GM19468 (cell line): ENCODE measurements around the gene HERC2.
"Not testable (repeated sequence)": the region's sequence is repeated elsewhere in the genome, so short reads cannot be mapped to it uniquely, and the experiment has no call there.

ENCODE experiments used
- ATAC-seq: cut with Tn5 transposase; IDR thresholded peaks from one replicate; pipeline ENCODE4 v1.9.1; 2021; ENCODE audit warnings: mild to moderate bottlenecking, moderate library complexity, moderate number of reproducible peaks; ENCODE audit not compliant: unreplicated experiment; ENCODE audit errors: extremely low read depth

Gene HERC2

GRCh38 chr15:28191832-28192231, 130.1 kb downstream of the HERC2 start:
- ATAC-seq = no peak

- ATAC-seq = no peak
Observed at GRCh38 chr15:28190391-28191174, 131.4 kb downstream of the HERC2 start.

GRCh38 chr15:28185148-28185895, 136.7 kb downstream of the HERC2 start:
- no peak for ATAC-seq

GRCh38 chr15:28184166-28184565, 137.8 kb downstream of the HERC2 start:
- ATAC-seq = no peak

- no peak for ATAC-seq
Observed at GRCh38 chr15:28182731-28183130, 139.2 kb downstream of the HERC2 start.

GRCh38 chr15:28182216-28182615, 139.8 kb downstream of the HERC2 start:
- no peak for ATAC-seq

GRCh38 chr15:28181366-28181765, 140.6 kb downstream of the HERC2 start:
- no peak for ATAC-seq

GRCh38 chr15:28179270-28179669, 142.7 kb downstream of the HERC2 start:
- ATAC-seq = no peak

- ATAC-seq = no peak
Observed at GRCh38 chr15:28178727-28179126, 143.3 kb downstream of the HERC2 start.

GRCh38 chr15:28178290-28178689, 143.7 kb downstream of the HERC2 start:
- no peak for ATAC-seq

- ATAC-seq = no peak
Observed at GRCh38 chr15:28169366-28169765, 152.6 kb downstream of the HERC2 start.

GRCh38 chr15:28168405-28169121, 153.4 kb downstream of the HERC2 start:
- ATAC-seq = not testable (repeated sequence)

GRCh38 chr15:28167042-28167441, 154.9 kb downstream of the HERC2 start:
- ATAC-seq = no peak

- no peak for ATAC-seq
Observed at GRCh38 chr15:28165791-28166190, 156.2 kb downstream of the HERC2 start.

- no peak for ATAC-seq
Observed at GRCh38 chr15:28164876-28165275, 157.1 kb downstream of the HERC2 start.

- ATAC-seq = no peak
Observed at GRCh38 chr15:28154283-28154682, 167.7 kb downstream of the HERC2 start.

- ATAC-seq = no peak
Observed at GRCh38 chr15:28153492-28154119, 168.4 kb downstream of the HERC2 start.

- not testable (repeated sequence) for ATAC-seq
Observed at GRCh38 chr15:28152538-28152923, 169.4 kb downstream of the HERC2 start.

GRCh38 chr15:28151864-28152537, 170.0 kb downstream of the HERC2 start:
- not testable (repeated sequence) for ATAC-seq

GRCh38 chr15:28147801-28148200, 174.2 kb downstream of the HERC2 start:
- ATAC-seq = no peak
